ENCODE measurements around the gene ARHGAP42. TPM values are rescaled to one million over a fixed set of nuclear protein-coding genes. Genes with fewer than 3 reads are reported as not detected.

The ARHGAP42 gene
- total RNA-seq, 1 experiment from 2014 or later: 39.1 TPM

- Histone ChIP-seq H2AFZ (ENCODE audit: low read length) (no peak overlapping the region), H4K5ac (ENCODE audit: insufficient read length, low read depth, low read length) (no peak overlapping the region), H2BK120ac (ENCODE audit: low read depth, low read length, poor library complexity, severe bottlenecking) (no peak overlapping the region), H3K56ac (ENCODE audit: insufficient read length, low read depth, low read length) (no peak overlapping the region), H3K4me2 (ENCODE audit: insufficient read depth, insufficient read length, low read length) (no peak overlapping the region), H3K9ac (ENCODE audit: extremely low read depth, insufficient read length, low read length) (no peak overlapping the region), H2BK12ac (ENCODE audit: insufficient read length, low read depth, low read length) (no peak overlapping the region), H3K14ac (ENCODE audit: insufficient read depth, low read length) (no peak overlapping the region), H3K4ac (ENCODE audit: low read depth, low read length) (no peak overlapping the region), H2BK5ac (ENCODE audit: insufficient read length, low read length) (no peak overlapping the region), H3T11ph (ENCODE audit: low read length) (no peak overlapping the region), H3K79me2 (ENCODE audit: insufficient read depth, low read length) (no peaks in the 10 kb centered on the region), H3K79me1 (ENCODE audit: insufficient read depth, low read depth, low read length, poor library complexity, severe bottlenecking) (no peaks in the 10 kb centered on the region), H3K4me1 (ENCODE audit: insufficient read depth, low read length) (no peaks in the 10 kb centered on the region; the same call in 1 of the 2 replicates), H2AK5ac (ENCODE audit: insufficient read length, low read length) (no peak overlapping the region), H4K91ac (ENCODE audit: insufficient read length, low read depth, low read length) (no peak overlapping the region), H2BK15ac (ENCODE audit: low read depth, low read length) (no peak overlapping the region), H3K18ac (ENCODE audit: insufficient read length, low read depth, low read length) (no peak overlapping the region), H3K27me3 (ENCODE audit: insufficient read depth, low read length) (no peaks in the 10 kb centered on the region), H4K8ac (replicated peaks; ENCODE audit: insufficient read length, low read depth, low read length) (no peak overlapping the region), H3K9me3 (ENCODE audit: control insufficient read depth, low read depth, low read length) (no peaks in the 10 kb centered on the region), H2BK20ac (ENCODE audit: low read depth, low read length, poor library complexity, severe bottlenecking) (no peak overlapping the region), H3K23me2 (ENCODE audit: insufficient read length, low read depth, low read length, poor library complexity, severe bottlenecking) (no peaks in the 10 kb centered on the region), H3K23ac (ENCODE audit: insufficient read length, low read depth, low read length) (no peak overlapping the region), H3K27ac (ENCODE audit: insufficient read length, low read depth, low read length) (no peak overlapping the region), H4K20me1 (ENCODE audit: control insufficient read depth, insufficient read depth, insufficient read length) (no peaks in the 10 kb centered on the region)
- Mint-ChIP-seq H3K36me3 (ENCODE audit: insufficient read depth in 1 of 3, low read depth in 3 of 3) (no peaks in the 10 kb centered on the region; a peak in 1 of 7 replicates), H3K4me1 (peaks cover 10 to 19% of the 10 kb centered on the region in 2 experiments), H3K27me3 (ENCODE audit: low read depth) (no peaks in the 10 kb centered on the region), H3K4me3 (no peak overlapping the region), H3K9me3 (no peaks in the 10 kb centered on the region), H3K27ac (peak overlapping the region in 1 of 3 experiments; percentile 73; a peak in 2 of 7 replicates)
- TF ChIP-seq, protein P1, sequence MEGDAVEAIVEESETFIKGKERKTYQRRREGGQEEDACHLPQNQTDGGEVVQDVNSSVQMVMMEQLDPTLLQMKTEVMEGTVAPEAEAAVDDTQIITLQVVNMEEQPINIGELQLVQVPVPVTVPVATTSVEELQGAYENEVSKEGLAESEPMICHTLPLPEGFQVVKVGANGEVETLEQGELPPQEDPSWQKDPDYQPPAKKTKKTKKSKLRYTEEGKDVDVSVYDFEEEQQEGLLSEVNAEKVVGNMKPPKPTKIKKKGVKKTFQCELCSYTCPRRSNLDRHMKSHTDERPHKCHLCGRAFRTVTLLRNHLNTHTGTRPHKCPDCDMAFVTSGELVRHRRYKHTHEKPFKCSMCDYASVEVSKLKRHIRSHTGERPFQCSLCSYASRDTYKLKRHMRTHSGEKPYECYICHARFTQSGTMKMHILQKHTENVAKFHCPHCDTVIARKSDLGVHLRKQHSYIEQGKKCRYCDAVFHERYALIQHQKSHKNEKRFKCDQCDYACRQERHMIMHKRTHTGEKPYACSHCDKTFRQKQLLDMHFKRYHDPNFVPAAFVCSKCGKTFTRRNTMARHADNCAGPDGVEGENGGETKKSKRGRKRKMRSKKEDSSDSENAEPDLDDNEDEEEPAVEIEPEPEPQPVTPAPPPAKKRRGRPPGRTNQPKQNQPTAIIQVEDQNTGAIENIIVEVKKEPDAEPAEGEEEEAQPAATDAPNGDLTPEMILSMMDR (conservative IDR thresholded peaks at IDR 0.05): no peak
- no peak for DNase-seq
Observed at GRCh38 chr11:100920593-100920992, 233.5 kb downstream of the ARHGAP42 start.

Data from H9 (cell line).